ENCODE measurements around the gene CENPA. TPM values are rescaled to one million over a fixed set of nuclear protein-coding genes. Genes with fewer than 3 reads are reported as not detected.
"Not testable (repeated sequence)": the region's sequence is repeated elsewhere in the genome, so short reads cannot be mapped to it uniquely, and the experiment has no call there.

CENPA gene
- total RNA-seq, 4 donors from 2014 or later = 0.34 TPM; not detected in 3

- Histone ChIP-seq H3K9me3 (no peaks in the 10 kb centered on the region), H3K4me1 (no peaks in the 10 kb centered on the region), H3K4me3 (no peak overlapping the region), H3K27me3 (peaks cover 0 to 24% (median 0%) of the 10 kb centered on the region in 4 donors), H3K27ac (replicated peaks in 1 of 4) (no peak overlapping the region), H3K36me3 (no peaks in the 10 kb centered on the region)
- no peak for DNase-seq (ENCODE audit: extremely low spot score)
- 88% methylated on average over 3 of the region's 3 CpGs for WGBS
- intact Hi-C loops (cut with DNase I) = no loop called here
- TF ChIP-seq POLR2A (IDR thresholded peaks at IDR 0.05; ENCODE audit: low read depth) = no peak
These were observed 23.4 kb downstream of the CENPA start for GRCh38 chr2:26809211-26809610.

GRCh38 chr2:26809876-26810577, 24.2 kb downstream of the CENPA start:
- Histone ChIP-seq H3K36me3 (no peaks in the 10 kb centered on the region), H3K27ac (replicated peaks in 1 of 4) (no peak overlapping the region), H3K27me3 (peaks cover 0 to 30% (median 0%) of the 10 kb centered on the region in 4 donors), H3K4me3 (no peak overlapping the region), H3K9me3 (no peaks in the 10 kb centered on the region), H3K4me1 (no peaks in the 10 kb centered on the region)
- DNase-seq (ENCODE audit: extremely low spot score) = no peak
- intact Hi-C loops (cut with DNase I) = no loop called here
- TF ChIP-seq EP300 (IDR thresholded peaks at IDR 0.05) = no peak
- TF ChIP-seq POLR2AphosphoS5 (IDR thresholded peaks at IDR 0.05) = no peak
- TF ChIP-seq CTCF (IDR thresholded peaks at IDR 0.05) = no peak
- no peak for TF ChIP-seq POLR2A (IDR thresholded peaks at IDR 0.05; ENCODE audit: low read depth)
- WGBS = 59% methylated on average over 6 of the region's 6 CpGs

GRCh38 chr2:26811261-26811660, 25.4 kb downstream of the CENPA start:
- Histone ChIP-seq H3K4me3 (no peak overlapping the region), H3K9me3 (no peaks in the 10 kb centered on the region), H3K27me3 (peaks cover 0 to 30% (median 0%) of the 10 kb centered on the region in 4 donors), H3K36me3 (no peaks in the 10 kb centered on the region), H3K27ac (replicated peaks in 1 of 4) (no peak overlapping the region), H3K4me1 (no peaks in the 10 kb centered on the region)
- DNase-seq (ENCODE audit: extremely low spot score) = no peak
- 83% methylated on average over 8 of the region's 8 CpGs for whole genome bisulfite sequencing
- TF ChIP-seq EP300 (IDR thresholded peaks at IDR 0.05) = no peak
- intact Hi-C loops (cut with DNase I) = no loop called here

GRCh38 chr2:26811791-26812694, 26.2 kb downstream of the CENPA start:
- intact Hi-C loops (cut with DNase I) = no loop called here
- no peak for DNase-seq (ENCODE audit: extremely low spot score)

GRCh38 chr2:26812731-26813130, 26.9 kb downstream of the CENPA start:
- intact Hi-C loops (cut with DNase I) = no loop called here
- WGBS = 97% methylated on average over 3 of the region's 3 CpGs

More at GRCh38 chr2:26811791-26812694, 26.2 kb downstream of the CENPA start:
- Histone ChIP-seq H3K27me3 (peaks cover 0 to 38% (median 0%) of the 10 kb centered on the region in 4 donors), H3K27ac (replicated peaks in 1 of 4) (no peak overlapping the region), H3K4me1 (no peaks in the 10 kb centered on the region), H3K9me3 (no peaks in the 10 kb centered on the region), H3K4me3 (no peak overlapping the region), H3K36me3 (no peaks in the 10 kb centered on the region)
- TF ChIP-seq EP300 (IDR thresholded peaks at IDR 0.05) (no peak), POLR2A (IDR thresholded peaks at IDR 0.05; ENCODE audit: low read depth) (no peak), CTCF (IDR thresholded peaks at IDR 0.05) (no peak), POLR2AphosphoS5 (IDR thresholded peaks at IDR 0.05) (no peak)
- WGBS = 74% methylated on average over 13 of the region's 14 CpGs

GRCh38 chr2:26814072-26814765, 28.4 kb downstream of the CENPA start:
- H3K4me1 ChIP-seq; DNase-seq (ENCODE audit: extremely low spot score); H3K9me3 ChIP-seq; H3K36me3 ChIP-seq; intact Hi-C loops (cut with DNase I); H3K27ac ChIP-seq (replicated peaks in 1 of 4); H3K4me3 ChIP-seq: not testable (repeated sequence)
- WGBS = 95% methylated on average over 48 of the region's 52 CpGs
- H3K27me3 ChIP-seq = peaks cover 0 to 54% (median 0%) of the 10 kb centered on the region in 4 donors

More at GRCh38 chr2:26812731-26813130, 26.9 kb downstream of the CENPA start:
- no peaks in the 10 kb centered on the region for H3K9me3 ChIP-seq
- no peak overlapping the region for H3K27ac ChIP-seq (replicated peaks in 1 of 4)
- TF ChIP-seq POLR2AphosphoS5 (IDR thresholded peaks at IDR 0.05) (no peak), POLR2A (IDR thresholded peaks at IDR 0.05; ENCODE audit: low read depth) (no peak), EP300 (IDR thresholded peaks at IDR 0.05) (no peak), CTCF (IDR thresholded peaks at IDR 0.05) (no peak)
- H3K36me3 ChIP-seq = no peaks in the 10 kb centered on the region
- H3K4me3 ChIP-seq = no peak overlapping the region
- H3K27me3 ChIP-seq = peaks cover 0 to 42% (median 0%) of the 10 kb centered on the region in 4 donors
- H3K4me1 ChIP-seq = no peaks in the 10 kb centered on the region
- no peak for DNase-seq (ENCODE audit: extremely low spot score)

Measured in esophagus muscularis mucosa (tissue), 4 donors.